NOMO-1 treated with dmso at 0.1 percent for 144 hours (cell line): Measurements from ENCODE around the gene BEAN1.

Experiments used
- DNase-seq: peaks from one replicate; lab custom pipeline; 2025; ENCODE audit not compliant: unreplicated experiment; lab: John Stamatoyannopoulos, UW

Gene BEAN1, protein sequence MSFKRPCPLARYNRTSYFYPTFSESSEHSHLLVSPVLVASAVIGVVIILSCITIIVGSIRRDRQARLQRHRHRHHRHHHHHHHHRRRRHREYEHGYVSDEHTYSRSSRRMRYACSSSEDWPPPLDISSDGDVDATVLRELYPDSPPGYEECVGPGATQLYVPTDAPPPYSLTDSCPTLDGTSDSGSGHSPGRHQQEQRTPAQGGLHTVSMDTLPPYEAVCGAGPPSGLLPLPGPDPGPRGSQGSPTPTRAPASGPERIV

DNA sequence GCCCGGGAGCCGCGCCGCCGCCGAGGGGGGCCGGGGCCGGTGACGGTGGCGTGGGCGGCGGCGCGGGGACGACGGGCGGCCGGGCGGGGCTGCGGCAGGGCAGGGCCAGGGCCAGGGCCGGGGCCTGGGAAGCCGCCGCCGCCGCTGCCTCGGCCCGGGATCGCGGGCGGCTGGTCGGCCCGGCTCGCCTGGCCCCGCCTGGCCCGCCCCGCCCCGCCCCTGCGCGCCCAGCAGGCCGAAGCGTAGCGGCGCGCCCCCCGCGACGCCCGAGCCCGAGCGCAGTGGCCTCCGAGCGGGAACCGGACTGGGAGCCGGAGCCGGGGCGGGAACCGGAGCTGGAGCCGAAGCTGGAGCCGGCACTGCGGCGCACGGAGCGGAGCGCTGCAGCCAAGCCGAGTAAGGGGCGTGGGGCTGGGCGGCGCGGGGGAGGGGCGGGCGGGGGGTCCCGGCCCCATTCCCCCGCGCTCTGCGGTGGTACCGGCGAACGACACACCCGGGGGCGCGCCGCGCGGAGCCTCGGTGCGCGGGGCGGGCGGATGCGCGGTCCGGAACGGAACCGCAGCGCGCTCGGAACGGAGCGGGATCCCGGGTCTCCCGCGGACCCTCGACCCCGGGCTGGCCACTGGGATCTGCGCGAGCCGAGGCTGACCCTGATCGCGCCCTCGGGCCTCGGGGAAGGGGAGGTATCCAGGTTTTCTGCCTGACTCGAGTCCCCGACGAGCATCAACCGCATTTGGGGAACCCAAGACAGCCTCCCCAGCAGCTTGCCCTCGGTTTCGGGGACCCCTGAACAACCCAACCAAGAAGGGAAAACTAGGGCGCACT is at the start of gene BEAN1:
BEAN1 (plus strand) TSS at position 260 of the 825 bp plus-strand sequence. CDS start 10,382 bp downstream, outside the sequence.
- DNase-seq: no peak

DNA sequence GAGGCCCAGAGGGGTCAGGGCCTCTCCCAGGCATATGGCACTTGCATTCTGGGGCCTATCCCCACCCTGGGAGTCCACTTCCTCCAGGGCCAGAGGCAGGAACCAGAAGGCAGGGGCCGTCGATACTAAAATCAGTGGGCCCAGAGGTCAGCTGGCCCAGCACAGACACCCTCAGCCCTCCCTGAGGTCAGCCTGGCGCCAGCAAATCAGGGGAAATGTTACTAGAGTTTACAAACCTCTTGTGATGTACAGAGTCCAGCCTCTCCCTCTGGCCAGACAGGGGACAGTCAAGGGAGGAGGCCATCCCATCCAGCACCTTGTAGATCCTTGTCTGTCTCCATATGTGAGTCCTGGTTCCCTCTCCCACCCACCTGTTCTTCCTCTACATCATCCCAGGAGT is 49.8 kb upstream of the BEAN1 start:
- DNase-seq: no peak

DNA sequence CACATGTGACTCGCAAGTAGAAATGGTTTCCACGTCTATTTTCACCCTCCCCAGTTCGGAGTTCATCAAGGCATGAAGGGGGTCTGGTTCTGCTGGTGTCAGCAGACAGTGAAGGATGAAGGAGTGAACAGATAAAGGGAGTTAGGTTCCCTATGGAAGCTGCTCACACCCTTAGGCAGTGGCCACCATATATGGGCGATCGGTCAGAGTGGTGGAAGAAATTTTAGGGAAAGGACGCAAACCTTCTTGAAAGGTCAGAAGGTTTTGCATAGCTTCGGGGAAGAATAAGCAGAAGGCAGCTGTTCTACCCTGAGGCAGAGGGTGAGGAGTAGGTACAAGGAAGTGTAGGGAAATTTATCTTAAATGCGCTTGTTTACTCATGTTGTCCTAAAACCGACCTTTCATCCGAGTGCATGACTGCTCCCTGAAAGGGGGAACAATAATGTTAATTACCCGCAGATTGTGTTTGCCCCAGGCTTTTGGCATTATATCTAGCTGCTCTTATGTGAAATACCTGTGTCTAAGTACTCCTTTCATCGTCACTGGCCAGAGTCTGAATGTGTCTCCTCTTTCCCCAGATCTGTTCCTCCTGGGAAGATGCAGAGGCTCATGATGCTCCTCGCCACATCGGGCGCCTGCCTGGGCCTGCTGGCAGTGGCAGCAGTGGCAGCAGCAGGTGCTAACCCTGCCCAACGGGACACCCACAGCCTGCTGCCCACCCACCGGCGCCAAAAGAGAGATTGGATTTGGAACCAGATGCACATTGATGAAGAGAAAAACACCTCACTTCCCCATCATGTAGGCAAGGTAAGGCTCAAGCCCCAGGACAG is 48.1 kb upstream of the BEAN1 start:
- no peak for DNase-seq

DNA sequence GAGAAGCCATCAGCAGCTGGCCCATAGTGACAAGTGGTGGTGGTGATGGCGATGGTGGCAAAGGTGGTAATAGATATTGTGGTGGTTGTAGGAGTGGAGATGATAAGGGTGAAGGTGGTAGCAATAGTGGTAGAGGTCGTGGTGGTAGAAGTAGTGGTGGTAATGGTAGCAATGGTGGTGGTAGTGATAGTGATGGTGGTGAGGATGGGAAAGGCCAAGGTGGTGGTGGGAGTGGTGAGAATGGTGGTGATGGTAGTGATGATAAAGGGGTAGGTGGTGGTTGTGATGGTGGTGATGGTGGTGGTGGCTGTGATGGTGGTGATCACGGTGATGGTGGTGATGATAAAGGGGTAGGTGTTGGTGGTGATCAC is 47.5 kb upstream of the BEAN1 start:
- no peak for DNase-seq

DNA sequence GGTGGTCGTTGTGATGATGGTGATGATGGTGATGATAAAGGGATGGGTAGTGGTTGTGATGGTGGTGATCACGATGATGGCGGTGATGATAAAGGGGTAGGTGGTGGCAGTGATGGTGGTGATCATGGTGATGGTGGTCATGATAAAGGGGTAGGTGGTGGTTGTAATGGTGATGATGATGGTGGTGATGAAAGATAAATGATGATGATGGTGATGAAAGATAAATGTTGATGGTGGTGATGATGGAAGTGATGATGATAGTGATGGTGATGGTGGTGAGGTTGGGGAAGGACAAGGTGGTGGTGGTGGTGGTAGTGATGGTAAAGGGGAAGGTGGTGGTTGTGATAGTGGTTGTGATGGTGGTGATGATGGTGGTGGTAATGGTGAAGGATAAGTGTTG is 46.7 kb upstream of the BEAN1 start:
- DNase-seq: no peak

DNA sequence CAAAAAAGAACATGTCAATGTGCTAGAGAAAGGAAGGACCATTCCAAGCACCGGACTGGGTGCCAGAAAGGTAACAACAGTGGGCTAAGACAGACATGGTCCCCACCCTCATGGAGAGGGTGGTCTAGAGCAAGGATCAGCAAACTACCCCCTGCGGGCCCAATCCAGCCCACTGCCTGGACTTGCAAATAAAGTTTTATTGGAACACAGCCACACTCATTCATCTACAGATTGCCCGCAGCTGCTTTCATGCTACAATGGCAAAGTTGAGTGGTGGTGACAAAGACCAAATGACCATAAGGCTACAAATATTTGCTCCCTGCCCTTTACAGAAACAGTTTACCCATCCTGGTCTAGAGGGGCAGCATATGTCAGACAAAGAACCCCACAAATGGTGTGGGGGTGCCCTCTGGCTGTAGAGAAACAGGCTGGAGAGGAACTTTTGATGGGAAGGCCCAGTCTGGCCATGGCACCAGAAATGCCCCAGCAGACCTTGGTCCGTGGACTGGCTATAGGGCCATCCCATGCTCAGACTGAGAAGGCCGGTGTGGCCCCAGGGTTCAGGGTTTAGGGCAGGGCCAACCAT is 45.4 kb upstream of the BEAN1 start:
- no peak for DNase-seq

DNA sequence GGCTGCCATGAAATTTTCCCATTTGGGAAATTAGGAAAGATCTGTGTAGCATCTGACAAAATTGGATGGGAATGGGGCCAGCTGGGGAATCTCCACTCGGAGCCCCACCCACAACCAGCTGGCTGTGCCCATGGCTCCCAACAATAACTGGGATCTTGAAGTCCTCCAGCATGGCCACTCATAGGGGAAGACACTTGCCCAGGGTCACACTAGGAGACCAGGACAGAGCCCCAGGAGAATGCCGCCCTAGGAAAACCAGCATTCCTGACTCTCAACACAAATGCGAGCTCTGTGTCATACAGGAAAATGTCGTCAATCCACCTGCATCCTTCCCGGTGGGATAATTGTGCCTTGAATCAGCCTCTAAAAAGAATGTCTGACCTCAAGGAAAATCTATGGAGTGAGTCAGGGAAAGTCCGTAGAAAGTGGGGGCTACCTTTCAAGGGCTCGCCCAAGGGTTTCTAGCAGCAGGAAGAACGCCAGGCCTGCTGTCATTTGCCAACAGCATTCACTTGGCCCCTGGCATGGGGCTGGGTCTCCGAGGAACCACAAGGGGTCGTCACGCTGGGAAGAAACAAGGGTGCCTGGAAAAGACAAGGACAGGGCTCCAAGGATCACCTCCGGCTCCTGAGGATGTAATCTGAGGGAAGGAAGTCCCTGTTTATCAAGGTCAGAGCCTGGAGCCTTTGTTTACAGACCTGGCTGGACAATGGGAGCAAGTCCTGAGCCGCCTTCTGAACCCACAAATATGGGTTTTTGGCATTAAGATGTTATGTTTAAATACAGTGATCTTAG is 44.7 kb upstream of the BEAN1 start:
- DNase-seq: no peak

DNA sequence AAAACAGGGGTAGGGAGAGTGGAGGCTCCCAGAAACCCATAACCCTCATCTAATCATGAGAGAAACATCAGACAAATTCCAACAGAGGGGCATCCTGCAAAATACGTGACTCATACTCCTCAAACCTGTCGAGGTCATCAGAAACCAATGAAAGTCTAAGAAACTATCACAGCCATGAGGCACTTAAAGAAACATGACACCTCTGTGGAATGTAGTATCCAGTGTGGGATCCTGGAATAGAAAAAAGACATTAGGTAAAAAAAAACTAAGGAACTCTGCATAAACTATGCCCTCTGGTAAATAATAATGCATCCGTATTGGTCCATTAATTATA is 44.2 kb upstream of the BEAN1 start:
- no peak for DNase-seq

DNA sequence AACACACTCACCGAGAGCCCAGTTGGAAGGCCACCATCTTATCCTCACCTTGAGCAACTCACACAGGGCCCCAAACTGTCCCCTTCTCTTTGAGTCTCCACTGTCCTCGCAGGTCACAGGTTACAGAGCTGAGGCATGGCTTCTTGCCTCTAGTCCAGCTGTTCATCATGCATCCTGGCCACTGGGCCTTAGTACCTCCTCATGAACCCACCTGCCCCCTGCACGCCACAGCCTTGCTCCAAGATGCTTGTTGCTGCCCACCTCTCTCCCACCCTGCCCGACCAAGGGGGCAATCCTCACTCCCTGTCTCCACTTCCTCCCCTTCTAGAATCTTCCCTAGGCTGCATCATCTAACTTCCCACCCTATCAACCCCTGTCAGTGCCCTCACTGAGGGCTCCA is 43.5 kb upstream of the BEAN1 start:
- DNase-seq: no peak

DNA sequence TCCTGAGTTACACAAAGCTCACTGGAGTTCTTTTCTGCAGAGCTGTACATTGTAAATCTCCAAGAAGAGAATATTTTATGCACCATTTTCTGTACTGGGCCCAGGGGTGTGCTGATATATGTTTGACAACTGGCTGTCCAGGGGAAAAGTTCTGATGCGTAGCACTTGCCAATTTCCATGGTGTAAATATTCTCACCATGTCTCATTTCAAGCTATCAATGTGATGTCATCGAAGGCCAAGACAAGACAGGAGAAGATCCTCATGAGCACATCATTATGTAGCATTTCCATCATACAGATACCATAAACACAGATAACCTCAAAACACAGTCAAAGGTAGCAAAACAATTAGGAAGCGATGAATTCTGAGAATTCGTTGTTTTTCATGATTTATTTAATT is 41.7 kb upstream of the BEAN1 start:
- DNase-seq: no peak

DNA sequence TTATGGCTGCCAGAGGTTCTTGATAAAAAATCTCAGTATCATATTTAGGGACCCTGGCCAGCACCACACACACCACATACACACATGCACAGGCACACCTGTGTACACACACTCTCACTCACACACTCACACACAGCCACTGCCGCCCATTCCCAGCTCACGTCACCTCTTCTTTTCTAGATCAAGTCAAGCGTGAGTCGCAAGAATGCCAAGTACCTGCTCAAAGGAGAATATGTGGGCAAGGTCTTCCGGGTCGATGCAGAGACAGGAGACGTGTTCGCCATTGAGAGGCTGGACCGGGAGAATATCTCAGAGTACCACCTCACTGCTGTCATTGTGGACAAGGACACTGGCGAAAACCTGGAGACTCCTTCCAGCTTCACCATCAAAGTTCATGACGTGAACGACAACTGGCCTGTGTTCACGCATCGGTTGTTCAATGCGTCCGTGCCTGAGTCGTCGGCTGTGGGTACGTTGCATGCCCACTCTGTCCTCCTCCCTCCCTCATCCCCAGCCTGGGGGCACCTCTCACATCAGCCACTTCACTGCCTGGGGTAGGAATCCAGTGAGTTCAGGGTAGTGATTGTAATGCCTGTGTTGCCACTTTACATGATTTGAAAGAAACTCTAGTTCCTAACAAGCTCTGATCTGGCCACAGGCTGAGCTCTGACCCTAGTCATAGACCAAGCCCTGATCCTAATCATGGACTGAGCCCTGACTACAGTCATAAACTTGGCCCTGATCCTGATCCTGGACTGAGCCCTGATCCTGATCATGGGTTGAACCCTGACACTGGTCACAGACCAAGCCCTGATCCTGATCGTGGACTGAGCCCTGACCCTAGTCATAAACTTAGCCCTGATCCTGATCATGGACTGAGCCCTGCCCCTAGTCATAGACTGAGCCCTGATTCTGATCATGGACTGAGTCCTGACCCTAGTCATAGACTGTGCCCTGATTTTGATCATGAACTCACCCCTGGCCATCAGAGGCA is 40.2 kb upstream of the BEAN1 start:
- no peak for DNase-seq

DNA sequence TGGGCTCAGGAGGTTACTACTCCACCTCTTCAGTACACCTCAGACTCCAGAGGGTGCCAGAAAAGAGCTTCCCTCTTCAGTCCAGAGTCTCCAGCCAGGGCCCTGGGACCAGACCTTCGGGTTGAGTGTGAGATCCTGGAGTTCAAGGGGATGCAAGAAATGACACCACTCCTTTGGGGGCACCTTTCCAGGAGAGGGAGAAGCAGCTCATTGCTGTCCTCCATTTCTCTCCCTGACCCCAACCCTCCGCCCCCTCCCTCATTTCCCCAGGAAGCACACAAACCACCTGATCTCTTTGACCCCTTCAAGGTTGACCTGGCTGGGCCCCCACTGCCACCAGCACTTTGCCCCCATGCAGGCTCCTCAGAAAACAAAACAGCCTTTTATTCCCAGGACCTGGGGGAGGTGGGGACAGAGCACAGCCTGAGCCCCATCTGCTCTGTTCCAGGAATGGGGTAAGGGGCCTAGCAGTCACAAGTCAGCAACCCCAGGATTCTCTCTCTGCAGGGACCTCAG is 39.2 kb upstream of the BEAN1 start:
- DNase-seq: no peak

DNA sequence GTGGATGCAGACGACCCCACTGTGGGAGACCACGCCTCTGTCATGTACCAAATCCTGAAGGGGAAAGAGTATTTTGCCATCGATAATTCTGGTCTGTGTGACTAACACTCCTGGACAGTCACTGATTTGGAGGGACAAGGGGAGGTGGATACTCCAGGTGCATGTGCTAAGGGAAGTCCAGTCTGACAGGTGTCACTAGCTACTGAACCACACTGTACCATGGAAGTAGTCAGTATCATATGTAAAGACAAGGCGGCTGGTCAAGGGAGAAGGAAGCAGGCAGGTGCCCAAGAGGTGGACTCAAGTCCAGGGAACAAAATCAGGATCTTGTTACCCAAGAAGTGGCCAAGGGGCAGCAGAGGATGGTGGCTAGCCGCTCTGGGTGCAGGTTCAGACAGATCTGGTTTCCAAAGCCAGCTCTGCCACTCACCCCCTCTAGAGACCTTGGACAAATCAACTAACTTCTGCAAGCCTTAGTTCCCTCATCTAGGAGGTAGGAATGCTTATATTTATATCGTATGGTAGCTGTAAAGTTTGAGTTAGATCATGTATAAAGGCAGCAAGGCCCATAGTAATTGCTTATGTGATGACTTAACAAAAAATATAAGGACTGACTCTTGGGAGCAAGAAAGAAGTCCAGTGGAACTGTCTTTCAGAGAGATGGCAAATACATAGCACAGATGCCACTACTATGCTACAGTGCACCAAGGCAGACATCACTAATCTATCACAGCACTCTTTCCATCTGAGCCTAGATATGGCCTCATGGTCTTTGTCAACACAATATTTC is 38.5 kb upstream of the BEAN1 start:
- no peak for DNase-seq

DNA sequence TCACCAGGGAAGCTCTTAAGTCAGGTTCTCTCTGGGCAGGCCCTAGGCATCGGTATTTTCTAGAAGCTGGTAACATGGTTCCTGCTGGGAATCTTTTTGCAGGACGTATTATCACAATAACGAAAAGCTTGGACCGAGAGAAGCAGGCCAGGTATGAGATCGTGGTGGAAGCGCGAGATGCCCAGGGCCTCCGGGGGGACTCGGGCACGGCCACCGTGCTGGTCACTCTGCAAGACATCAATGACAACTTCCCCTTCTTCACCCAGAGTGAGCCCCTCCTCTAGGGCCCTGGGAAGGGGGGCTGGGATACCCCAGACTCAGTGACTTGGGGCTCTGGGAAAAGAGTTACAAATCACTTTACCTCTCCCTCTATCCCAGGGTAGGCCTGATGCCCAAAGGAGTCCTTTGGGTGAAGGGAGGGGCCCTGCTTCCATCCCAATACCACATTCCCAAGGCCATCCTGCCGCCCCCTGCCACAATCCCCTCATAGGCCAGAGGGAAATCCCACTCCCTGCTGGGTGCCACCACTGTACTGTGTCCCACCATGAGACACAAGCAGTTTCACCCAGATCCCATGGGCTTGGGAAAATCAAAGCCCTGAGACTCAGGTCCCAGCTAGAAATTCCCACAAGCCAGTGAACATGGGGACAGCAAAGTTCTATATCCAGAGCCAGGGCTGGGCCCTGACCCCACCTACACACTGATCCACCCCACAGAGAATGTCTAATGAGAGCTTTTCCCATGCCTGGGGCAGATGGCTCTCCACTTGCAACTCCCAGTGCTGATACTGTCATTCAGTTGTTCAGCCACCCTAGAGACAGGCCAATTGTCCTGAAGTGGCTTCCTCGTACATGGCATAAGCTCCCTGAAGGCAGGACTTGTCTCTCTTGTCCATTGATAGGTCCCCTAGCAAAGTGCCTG is 37.6 kb upstream of the BEAN1 start:
- no peak for DNase-seq

DNA sequence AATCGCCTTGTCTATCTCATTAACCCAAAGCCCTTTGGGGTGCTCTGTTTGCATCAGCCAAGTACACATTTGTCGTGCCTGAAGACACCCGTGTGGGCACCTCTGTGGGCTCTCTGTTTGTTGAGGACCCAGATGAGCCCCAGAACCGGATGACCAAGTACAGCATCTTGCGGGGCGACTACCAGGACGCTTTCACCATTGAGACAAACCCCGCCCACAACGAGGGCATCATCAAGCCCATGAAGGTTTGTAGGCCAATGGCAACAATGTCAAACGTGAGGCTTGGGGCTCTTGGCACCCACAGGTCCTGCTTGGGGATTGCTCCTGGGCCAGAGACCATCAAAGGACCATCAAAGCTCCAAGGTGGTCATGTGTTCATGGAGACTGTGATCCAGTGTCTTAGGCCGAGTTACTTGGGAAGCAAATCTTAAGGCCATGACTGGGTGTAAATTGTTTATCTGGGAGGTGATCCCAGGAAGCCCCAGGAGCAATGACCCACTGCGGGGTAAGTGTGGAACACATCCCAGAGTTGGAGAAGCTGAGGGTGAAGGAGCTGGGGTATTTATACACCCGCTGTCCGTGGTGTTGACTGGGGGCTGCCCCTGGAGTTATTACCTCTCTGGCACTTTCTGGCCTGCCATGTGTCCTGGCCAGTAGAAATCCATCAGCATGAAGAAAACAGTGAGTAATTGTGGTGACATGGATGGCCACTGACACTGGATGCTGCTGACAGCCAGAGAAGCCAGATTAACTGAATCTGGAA is 36.6 kb upstream of the BEAN1 start:
- no peak for DNase-seq

DNA sequence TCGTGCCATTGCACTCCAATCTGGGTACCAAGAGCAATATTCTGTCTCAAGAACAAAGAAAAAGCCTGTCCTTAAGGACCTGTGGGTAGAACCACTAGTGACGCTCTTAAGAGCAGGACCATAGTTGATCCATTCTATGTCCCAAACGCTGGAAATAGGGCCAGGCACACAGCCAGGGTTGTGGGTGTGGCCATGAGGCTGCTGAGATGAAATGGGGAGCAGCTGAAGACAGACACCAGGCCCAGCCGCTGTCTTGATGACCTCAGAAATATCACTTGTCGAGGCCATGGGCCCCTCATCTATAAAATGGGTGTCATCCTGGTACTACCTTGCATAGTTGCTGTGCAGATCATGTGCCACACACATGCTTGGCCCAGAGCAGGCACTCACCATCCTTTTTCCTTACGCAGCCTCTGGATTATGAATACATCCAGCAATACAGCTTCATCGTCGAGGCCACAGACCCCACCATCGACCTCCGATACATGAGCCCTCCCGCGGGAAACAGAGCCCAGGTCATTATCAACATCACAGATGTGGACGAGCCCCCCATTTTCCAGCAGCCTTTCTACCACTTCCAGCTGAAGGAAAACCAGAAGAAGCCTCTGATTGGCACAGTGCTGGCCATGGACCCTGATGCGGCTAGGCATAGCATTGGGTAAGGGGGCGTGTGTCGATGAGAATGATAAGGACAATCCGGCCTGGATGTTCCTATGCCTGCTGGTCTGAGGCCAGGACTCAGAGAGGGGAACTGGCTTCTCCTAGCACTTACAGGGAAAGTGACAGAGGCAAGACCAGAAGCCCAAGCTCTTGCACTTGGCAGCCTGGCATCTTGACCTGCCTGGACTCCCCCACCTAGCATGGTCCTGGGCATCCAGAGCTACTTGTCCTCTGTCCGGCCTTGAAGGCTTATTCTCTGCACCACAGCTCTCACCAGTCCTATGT is 35.1 kb upstream of the BEAN1 start:
- no peak for DNase-seq
